Osteoblast (primary cell): ENCODE results near the gene RETREG2. TPM values are rescaled to one million over a fixed set of nuclear protein-coding genes. Genes with fewer than 3 reads are reported as not detected.

Experiments
- DNase-seq: peaks from one replicate; pipeline ENCODE4 v3.0.0; 2011; ENCODE audit warnings: low spot score, mixed read lengths; ENCODE audit not compliant: insufficient read length; ENCODE audit errors: missing footprints
- H2AFZ ChIP-seq: 2 replicates; pipeline ENCODE4 v1.6.0; 2011; ENCODE audit warnings: mild to moderate bottlenecking, low read length
- H3K27ac ChIP-seq: 2 replicates; pipeline ENCODE4 v1.5.1; 2011; ENCODE audit warnings: mild to moderate bottlenecking, low read depth, low read length, moderate library complexity
- H3K27me3 ChIP-seq: 2 replicates; pipeline ENCODE4 v1.6.0; 2012; ENCODE audit warnings: mild to moderate bottlenecking, control low read depth, inconsistent platforms, low read length, moderate library complexity; ENCODE audit not compliant: insufficient read depth
- H3K36me3 ChIP-seq: 2 replicates; pipeline ENCODE4 v1.5.1; 2011; ENCODE audit warnings: mild to moderate bottlenecking, low read length, control low read depth, moderate library complexity; ENCODE audit not compliant: insufficient read depth
- H3K4me1 ChIP-seq: 2 replicates; pipeline ENCODE4 v1.5.1; 2011; ENCODE audit warnings: mild to moderate bottlenecking, low read length, control low read depth, moderate library complexity; ENCODE audit not compliant: insufficient read depth
- H3K4me2 ChIP-seq: 2 replicates; pipeline ENCODE4 v1.6.0; 2011; ENCODE audit warnings: mild to moderate bottlenecking, low read length; ENCODE audit not compliant: insufficient read depth
- H3K4me3 ChIP-seq: fragments of 200-600 bp; sonication (generic); 3 replicates; pipeline ENCODE4 v1.5.1; 2012; ENCODE audit warnings: mild to moderate bottlenecking, low read length, inconsistent platforms; ENCODE audit not compliant: insufficient read depth
- H3K79me2 ChIP-seq: 2 replicates; pipeline ENCODE4 v1.6.0; 2012; ENCODE audit warnings: mild to moderate bottlenecking, low read length, control low read depth, inconsistent platforms; ENCODE audit not compliant: insufficient read depth
- H3K9me3 ChIP-seq: 2 replicates; pipeline ENCODE4 v1.5.1; 2011; ENCODE audit warnings: low read depth, low read length, control low read depth
- H4K20me1 ChIP-seq: 2 replicates; pipeline ENCODE4 v1.6.0; 2012; ENCODE audit warnings: mild to moderate bottlenecking, low read length, control low read depth; ENCODE audit not compliant: insufficient read depth
- total RNA-seq: library from RNA; depleted of rRNA; stranded (reverse); fragments of >200 nt; gene quantifications from 2 replicates; pipeline ENCODE4 v1.2.3, GENCODE V29; 2012
- TF ChIP-seq, protein P1 (sequence below): IDR thresholded peaks from 2 replicates; pipeline ENCODE4 v1.5.1; 2011; ENCODE audit warnings: mild to moderate bottlenecking, low read depth, low read length, moderate library complexity; ENCODE audit errors: extremely low read depth

Gene RETREG2
- total RNA-seq, 1 donor = 121 TPM

- no peak overlapping the region for H3K4me3 ChIP-seq
- no peak overlapping the region for H2AFZ ChIP-seq
- H3K9me3 ChIP-seq = no peaks in the 10 kb centered on the region
- H3K36me3 ChIP-seq = peaks cover 49% of the 10 kb centered on the region
- no peak overlapping the region for H3K4me2 ChIP-seq
- H3K4me1 ChIP-seq = peaks cover 12% of the 10 kb centered on the region
- no peak for DNase-seq
- H4K20me1 ChIP-seq = peaks cover 14% of the 10 kb centered on the region
- no peaks in the 10 kb centered on the region for H3K27me3 ChIP-seq
- no peak overlapping the region for H3K27ac ChIP-seq
- peaks cover 32% of the 10 kb centered on the region for H3K79me2 ChIP-seq
- TF ChIP-seq, protein P1, sequence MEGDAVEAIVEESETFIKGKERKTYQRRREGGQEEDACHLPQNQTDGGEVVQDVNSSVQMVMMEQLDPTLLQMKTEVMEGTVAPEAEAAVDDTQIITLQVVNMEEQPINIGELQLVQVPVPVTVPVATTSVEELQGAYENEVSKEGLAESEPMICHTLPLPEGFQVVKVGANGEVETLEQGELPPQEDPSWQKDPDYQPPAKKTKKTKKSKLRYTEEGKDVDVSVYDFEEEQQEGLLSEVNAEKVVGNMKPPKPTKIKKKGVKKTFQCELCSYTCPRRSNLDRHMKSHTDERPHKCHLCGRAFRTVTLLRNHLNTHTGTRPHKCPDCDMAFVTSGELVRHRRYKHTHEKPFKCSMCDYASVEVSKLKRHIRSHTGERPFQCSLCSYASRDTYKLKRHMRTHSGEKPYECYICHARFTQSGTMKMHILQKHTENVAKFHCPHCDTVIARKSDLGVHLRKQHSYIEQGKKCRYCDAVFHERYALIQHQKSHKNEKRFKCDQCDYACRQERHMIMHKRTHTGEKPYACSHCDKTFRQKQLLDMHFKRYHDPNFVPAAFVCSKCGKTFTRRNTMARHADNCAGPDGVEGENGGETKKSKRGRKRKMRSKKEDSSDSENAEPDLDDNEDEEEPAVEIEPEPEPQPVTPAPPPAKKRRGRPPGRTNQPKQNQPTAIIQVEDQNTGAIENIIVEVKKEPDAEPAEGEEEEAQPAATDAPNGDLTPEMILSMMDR = no peak
These were observed 4.5 kb downstream of the RETREG2 start for GRCh38 chr2:219182331-219183150.

- Histone ChIP-seq H3K27me3 (no peaks in the 10 kb centered on the region), H3K4me3 (no peak overlapping the region), H3K4me2 (no peak overlapping the region), H3K36me3 (peaks cover 49% of the 10 kb centered on the region), H3K79me2 (peaks cover 31% of the 10 kb centered on the region), H3K4me1 (peaks cover 10% of the 10 kb centered on the region), H3K27ac (no peak overlapping the region), H4K20me1 (peaks cover 14% of the 10 kb centered on the region), H3K9me3 (no peaks in the 10 kb centered on the region), H2AFZ (no peak overlapping the region)
- no peak for DNase-seq
- TF ChIP-seq, protein P1 = no peak
These were observed 5.2 kb downstream of the RETREG2 start for GRCh38 chr2:219183151-219183772.

- H3K4me1 ChIP-seq = peaks cover 5% of the 10 kb centered on the region
- H3K4me2 ChIP-seq = no peak overlapping the region
- peaks cover 10% of the 10 kb centered on the region for H4K20me1 ChIP-seq
- peaks cover 23% of the 10 kb centered on the region for H3K79me2 ChIP-seq
- no peak overlapping the region for H2AFZ ChIP-seq
- no peak for DNase-seq
- TF ChIP-seq, protein P1 = no peak
- H3K36me3 ChIP-seq = peaks cover 49% of the 10 kb centered on the region
- no peaks in the 10 kb centered on the region for H3K9me3 ChIP-seq
- H3K27ac ChIP-seq = no peak overlapping the region
- no peaks in the 10 kb centered on the region for H3K27me3 ChIP-seq
- H3K4me3 ChIP-seq = no peak overlapping the region
These were observed 6.0 kb downstream of the RETREG2 start for GRCh38 chr2:219184121-219184520.
